OCI-LY3 (cell line): Measurements from ENCODE around the gene PHLDA1.

ENCODE experiments used
- H2AFZ ChIP-seq: fragments of 200-600, 300-600 bp; shearing (Covaris generic); 2 replicates; pipeline ENCODE4 v1.6.0; 2014; ENCODE audit warnings: antibody characterized with exemption, low read depth, low read length
- H3K27ac ChIP-seq: fragments of 200-600, 300-600 bp; sonication (generic); 2 replicates; pipeline ENCODE4 v1.5.1; 2014; ENCODE audit warnings: mild to moderate bottlenecking, low read length, moderate library complexity, mixed read lengths
- H3K27me3 ChIP-seq: fragments of 200-600, 300-600 bp; sonication (generic); 2 replicates; pipeline ENCODE4 v1.6.1; 2014; ENCODE audit warnings: low read depth, low read length, mixed read lengths
- H3K36me3 ChIP-seq: fragments of 200-600, 300-600 bp; sonication (generic); replicated peaks from 2 replicates; pipeline ENCODE3; 2014; ENCODE audit warnings: low read depth, low read length, mixed read lengths
- H3K4me1 ChIP-seq: fragments of 300-600, 200-600 bp; sonication (generic); 2 replicates; pipeline ENCODE4 v1.6.1; 2014; ENCODE audit warnings: low read length, mixed read lengths
- H3K4me2 ChIP-seq: fragments of 200-600, 300-600 bp; sonication (generic); 2 replicates; pipeline ENCODE4 v1.6.1; 2014; ENCODE audit warnings: low read length, mixed read lengths
- H3K4me3 ChIP-seq: fragments of 300-600, 200-600 bp; sonication (generic); 2 replicates; pipeline ENCODE4 v1.5.1; 2014; ENCODE audit warnings: antibody characterized with exemption, mild to moderate bottlenecking, low read length, moderate library complexity
- H3K79me2 ChIP-seq: fragments of 300-600, 200-600 bp; shearing (Covaris generic); 2 replicates; pipeline ENCODE4 v1.6.1; 2014; ENCODE audit warnings: mild to moderate bottlenecking, low read length, mixed read lengths
- H3K9ac ChIP-seq: fragments of 300-600, 200-600 bp; shearing (Covaris generic); 2 replicates; pipeline ENCODE4 v1.6.0; 2014; ENCODE audit warnings: mild to moderate bottlenecking, low read length, moderate library complexity
- H3K9me3 ChIP-seq: fragments of 200-600, 300-600 bp; shearing (Covaris generic); 2 replicates; pipeline ENCODE4 v1.6.1; 2014; ENCODE audit warnings: low read length, mixed read lengths; ENCODE audit not compliant: insufficient read depth
- H4K20me1 ChIP-seq: fragments of 200-600, 300-600 bp; sonication (generic); 2 replicates; pipeline ENCODE4 v1.6.1; 2016; ENCODE audit warnings: low read length, mixed read lengths; ENCODE audit not compliant: insufficient read depth
- EZH2phosphoT487 ChIP-seq: fragments of 200-600 bp; shearing (Covaris generic); IDR thresholded peaks from 2 replicates; pipeline ENCODE4 v1.6.1; 2018; ENCODE audit warnings: antibody characterized with exemption, mixed run types, low read depth
- TF ChIP-seq, protein P1 (sequence below): fragments of 200-600, 300-600 bp; sonication (generic); IDR thresholded peaks from 2 replicates; pipeline ENCODE4 v1.5.1; 2014; ENCODE audit warnings: antibody characterized with exemption, low read length, low read depth

The PHLDA1 gene

DNA sequence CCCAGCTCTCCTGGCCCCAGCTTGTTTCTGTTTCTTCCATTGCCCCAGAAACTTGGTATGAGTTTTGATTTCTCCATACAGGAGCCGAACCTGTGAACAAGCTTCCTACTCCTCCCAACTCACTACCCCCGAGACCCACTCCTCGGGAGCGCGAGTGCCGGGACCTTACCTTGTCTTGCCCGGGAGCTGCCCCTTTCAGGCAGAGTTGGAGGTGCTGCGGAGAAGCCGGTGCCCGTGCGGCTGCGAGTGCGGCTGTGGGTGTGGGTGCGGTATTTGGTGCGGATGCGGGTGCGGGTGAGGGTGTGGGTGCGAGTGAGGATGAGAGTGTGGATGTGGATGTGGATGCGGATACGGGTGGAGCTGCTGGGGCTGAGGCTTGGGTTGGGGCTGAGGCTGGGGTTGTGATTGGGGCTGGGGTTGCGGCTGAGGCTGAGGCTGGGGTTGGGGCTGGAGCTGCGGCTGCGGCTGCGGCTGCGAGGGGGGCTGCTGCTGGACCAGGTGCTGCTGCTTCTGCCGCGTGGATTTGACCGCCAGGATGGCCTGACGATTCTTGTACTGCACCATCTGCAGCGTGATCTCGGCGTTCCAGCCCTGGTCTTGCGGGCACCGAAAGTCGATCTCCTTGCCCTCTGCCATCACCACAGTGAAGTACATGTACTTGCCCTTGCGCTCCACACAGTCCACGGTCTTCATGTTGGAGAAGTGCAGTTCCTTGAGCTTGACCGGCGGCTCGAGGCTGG lies 1.1 kb downstream of the PHLDA1 start:
- H3K27ac ChIP-seq = no peak overlapping the region
- H3K79me2 ChIP-seq = no peaks in the 10 kb centered on the region
- H3K27me3 ChIP-seq = peaks cover 11% of the 10 kb centered on the region
- H4K20me1 ChIP-seq = no peaks in the 10 kb centered on the region
- H3K9me3 ChIP-seq = no peaks in the 10 kb centered on the region
- no peak for TF ChIP-seq EZH2phosphoT487
- TF ChIP-seq, protein P1, sequence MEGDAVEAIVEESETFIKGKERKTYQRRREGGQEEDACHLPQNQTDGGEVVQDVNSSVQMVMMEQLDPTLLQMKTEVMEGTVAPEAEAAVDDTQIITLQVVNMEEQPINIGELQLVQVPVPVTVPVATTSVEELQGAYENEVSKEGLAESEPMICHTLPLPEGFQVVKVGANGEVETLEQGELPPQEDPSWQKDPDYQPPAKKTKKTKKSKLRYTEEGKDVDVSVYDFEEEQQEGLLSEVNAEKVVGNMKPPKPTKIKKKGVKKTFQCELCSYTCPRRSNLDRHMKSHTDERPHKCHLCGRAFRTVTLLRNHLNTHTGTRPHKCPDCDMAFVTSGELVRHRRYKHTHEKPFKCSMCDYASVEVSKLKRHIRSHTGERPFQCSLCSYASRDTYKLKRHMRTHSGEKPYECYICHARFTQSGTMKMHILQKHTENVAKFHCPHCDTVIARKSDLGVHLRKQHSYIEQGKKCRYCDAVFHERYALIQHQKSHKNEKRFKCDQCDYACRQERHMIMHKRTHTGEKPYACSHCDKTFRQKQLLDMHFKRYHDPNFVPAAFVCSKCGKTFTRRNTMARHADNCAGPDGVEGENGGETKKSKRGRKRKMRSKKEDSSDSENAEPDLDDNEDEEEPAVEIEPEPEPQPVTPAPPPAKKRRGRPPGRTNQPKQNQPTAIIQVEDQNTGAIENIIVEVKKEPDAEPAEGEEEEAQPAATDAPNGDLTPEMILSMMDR = no peak
- peak overlapping the region; percentile 90 for H3K9ac ChIP-seq
- H3K4me1 ChIP-seq = peaks cover 10% of the 10 kb centered on the region
- H2AFZ ChIP-seq = peak overlapping the region; percentile 78
- H3K4me2 ChIP-seq = peak overlapping the region; percentile 95
- no peaks in the 10 kb centered on the region for H3K36me3 ChIP-seq
- H3K4me3 ChIP-seq = peak overlapping the region; percentile 92

DNA sequence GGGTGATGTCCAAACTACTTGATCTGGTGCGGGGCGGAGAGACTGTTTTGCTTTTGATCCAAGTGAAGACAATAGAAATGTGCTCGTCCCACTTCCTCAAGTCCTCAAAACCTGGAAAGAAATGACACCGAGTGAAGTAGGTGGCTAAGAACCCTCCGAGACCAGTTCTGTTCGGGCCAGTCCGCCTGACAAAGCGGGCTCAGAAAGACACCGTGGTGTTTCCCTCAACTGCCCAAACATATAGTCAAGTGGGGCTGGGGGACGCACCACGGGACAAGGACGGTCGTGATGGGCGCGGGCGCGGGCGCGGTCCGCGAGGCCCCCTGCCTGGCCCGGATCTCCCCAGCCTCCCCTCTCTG lies 1.6 kb downstream of the PHLDA1 start:
- H3K36me3 ChIP-seq = no peaks in the 10 kb centered on the region
- peak overlapping the region; percentile 90 for H3K9ac ChIP-seq
- H4K20me1 ChIP-seq = no peaks in the 10 kb centered on the region
- H3K9me3 ChIP-seq = no peaks in the 10 kb centered on the region
- peaks cover 11% of the 10 kb centered on the region for H3K27me3 ChIP-seq
- peak overlapping the region; percentile 95 for H3K4me2 ChIP-seq
- H3K4me3 ChIP-seq = peak overlapping the region; percentile 92
- no peak for TF ChIP-seq EZH2phosphoT487
- TF ChIP-seq, protein P1 = no peak
- no peaks in the 10 kb centered on the region for H3K79me2 ChIP-seq
- peaks cover 12% of the 10 kb centered on the region for H3K4me1 ChIP-seq
- H2AFZ ChIP-seq = peak overlapping the region; percentile 78
- no peak overlapping the region for H3K27ac ChIP-seq

DNA sequence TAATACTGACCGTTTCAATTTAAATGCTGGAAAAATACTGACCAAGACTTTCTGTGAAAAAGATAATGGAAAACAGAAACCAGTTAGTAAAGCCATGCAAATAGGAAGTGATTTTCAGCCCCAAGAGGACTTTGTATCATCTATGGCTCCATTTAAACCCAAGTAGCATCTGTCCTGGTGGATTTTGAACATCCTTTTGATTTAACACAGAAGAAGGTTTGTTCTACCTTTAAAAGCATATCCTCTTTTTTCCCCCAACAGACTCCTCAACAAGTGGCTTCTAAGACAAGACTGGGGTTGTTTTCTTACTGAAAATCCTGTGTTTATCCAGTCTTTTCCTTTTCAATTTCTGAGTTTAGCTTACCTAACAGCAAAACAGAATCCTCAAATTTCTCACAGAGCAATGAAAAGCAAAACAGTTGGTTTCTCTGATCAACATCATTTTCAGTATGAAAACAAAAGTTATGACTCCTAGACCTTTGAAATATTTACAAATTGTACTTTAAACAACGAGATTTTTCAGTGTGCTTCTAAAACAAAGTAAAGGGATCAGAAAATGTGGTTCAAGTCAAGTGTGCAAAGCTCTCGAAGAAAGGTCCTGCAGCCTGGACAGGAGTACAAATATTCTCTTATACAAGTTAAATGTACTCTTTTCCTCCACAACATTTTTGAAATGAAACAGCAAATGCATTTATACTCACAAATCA lies 2.9 kb downstream of the PHLDA1 start:
- H2AFZ ChIP-seq = no peak overlapping the region
- no peaks in the 10 kb centered on the region for H3K36me3 ChIP-seq
- H3K4me3 ChIP-seq = no peak overlapping the region
- no peaks in the 10 kb centered on the region for H4K20me1 ChIP-seq
- peaks cover 16% of the 10 kb centered on the region for H3K4me1 ChIP-seq
- no peak overlapping the region for H3K27ac ChIP-seq
- H3K79me2 ChIP-seq = no peaks in the 10 kb centered on the region
- H3K4me2 ChIP-seq = no peak overlapping the region; the same call in 1 of the 2 replicates
- H3K9me3 ChIP-seq = no peaks in the 10 kb centered on the region
- no peak overlapping the region for H3K9ac ChIP-seq
- TF ChIP-seq, protein P1 = no peak
- TF ChIP-seq EZH2phosphoT487 = no peak
- peaks cover 11% of the 10 kb centered on the region for H3K27me3 ChIP-seq

DNA sequence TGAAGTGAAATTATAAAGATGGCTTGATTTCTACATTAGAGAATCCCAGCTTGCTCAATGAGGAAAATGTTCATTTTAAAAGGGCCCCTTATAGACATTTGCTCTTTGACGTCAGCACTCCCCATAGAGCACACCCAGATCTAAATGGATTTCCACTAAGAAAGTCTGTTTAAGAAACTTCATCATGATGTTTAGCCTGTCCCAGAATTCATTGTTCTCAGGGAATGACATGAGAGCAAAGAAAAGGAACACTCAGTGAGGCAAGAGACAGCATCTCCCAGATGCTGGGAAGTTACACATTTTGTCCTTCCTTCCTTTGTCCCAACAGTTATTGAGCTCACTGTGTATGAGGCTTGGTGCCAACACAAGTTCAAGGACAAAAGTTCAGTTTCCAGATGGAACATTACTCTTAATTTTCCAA lies 4.9 kb downstream of the PHLDA1 start:
- H2AFZ ChIP-seq = no peak overlapping the region
- H3K79me2 ChIP-seq = no peaks in the 10 kb centered on the region
- no peaks in the 10 kb centered on the region for H4K20me1 ChIP-seq
- peaks cover 11% of the 10 kb centered on the region for H3K27me3 ChIP-seq
- no peak overlapping the region for H3K27ac ChIP-seq
- H3K9ac ChIP-seq = no peak overlapping the region
- H3K4me1 ChIP-seq = peaks cover 6% of the 10 kb centered on the region; the same call in 1 of the 2 replicates
- H3K9me3 ChIP-seq = no peaks in the 10 kb centered on the region
- H3K36me3 ChIP-seq = no peaks in the 10 kb centered on the region
- no peak overlapping the region for H3K4me2 ChIP-seq
- TF ChIP-seq, protein P1 = no peak
- TF ChIP-seq EZH2phosphoT487 = no peak
- no peak overlapping the region for H3K4me3 ChIP-seq
